Measurements from ENCODE around the gene OCEL1. TPM values are rescaled to one million over a fixed set of nuclear protein-coding genes. Genes with fewer than 3 reads are reported as not detected.
A peak's percentile ranks its signal among the peaks of the same experiment; 100 is the strongest.

OCEL1 gene
- total and polyA plus RNA-seq, 2 of the 13 experiments (the other 11 are each of a cell fraction or from before 2014, with no cell fraction given): 10.6 to 17.2 TPM

- TF ChIP-seq, protein P1, sequence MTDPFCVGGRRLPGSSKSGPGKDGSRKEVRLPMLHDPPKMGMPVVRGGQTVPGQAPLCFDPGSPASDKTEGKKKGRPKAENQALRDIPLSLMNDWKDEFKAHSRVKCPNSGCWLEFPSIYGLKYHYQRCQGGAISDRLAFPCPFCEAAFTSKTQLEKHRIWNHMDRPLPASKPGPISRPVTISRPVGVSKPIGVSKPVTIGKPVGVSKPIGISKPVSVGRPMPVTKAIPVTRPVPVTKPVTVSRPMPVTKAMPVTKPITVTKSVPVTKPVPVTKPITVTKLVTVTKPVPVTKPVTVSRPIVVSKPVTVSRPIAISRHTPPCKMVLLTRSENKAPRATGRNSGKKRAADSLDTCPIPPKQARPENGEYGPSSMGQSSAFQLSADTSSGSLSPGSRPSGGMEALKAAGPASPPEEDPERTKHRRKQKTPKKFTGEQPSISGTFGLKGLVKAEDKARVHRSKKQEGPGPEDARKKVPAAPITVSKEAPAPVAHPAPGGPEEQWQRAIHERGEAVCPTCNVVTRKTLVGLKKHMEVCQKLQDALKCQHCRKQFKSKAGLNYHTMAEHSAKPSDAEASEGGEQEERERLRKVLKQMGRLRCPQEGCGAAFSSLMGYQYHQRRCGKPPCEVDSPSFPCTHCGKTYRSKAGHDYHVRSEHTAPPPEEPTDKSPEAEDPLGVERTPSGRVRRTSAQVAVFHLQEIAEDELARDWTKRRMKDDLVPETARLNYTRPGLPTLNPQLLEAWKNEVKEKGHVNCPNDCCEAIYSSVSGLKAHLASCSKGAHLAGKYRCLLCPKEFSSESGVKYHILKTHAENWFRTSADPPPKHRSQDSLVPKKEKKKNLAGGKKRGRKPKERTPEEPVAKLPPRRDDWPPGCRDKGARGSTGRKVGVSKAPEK (CRISPR knock-in tag; IDR thresholded peaks at IDR 0.05; ENCODE audit: borderline replicate concordance): no peak
- no peak for TF ChIP-seq ZNF740 (CRISPR knock-in tag; IDR thresholded peaks at IDR 0.05)
- TF ChIP-seq EHMT2 (IDR thresholded peaks at IDR 0.05; ENCODE audit: borderline replicate concordance, low read depth, low read length): no peak
- TF ChIP-seq HNRNPL (IDR thresholded peaks at IDR 0.05; ENCODE audit: low read depth, low read length): peak; percentile 75; the same call in 1 of the 2 replicates
- no peak for TF ChIP-seq HCFC1 (IDR thresholded peaks at IDR 0.05; ENCODE audit: low read depth, low read length)
- no peak for TF ChIP-seq CENPX (CRISPR knock-in tag; IDR thresholded peaks at IDR 0.05)
- 0 out of 2 replicates have a peak, but pooled peaks have one; percentile 26 for TF ChIP-seq KMT2B (CRISPR knock-in tag; IDR thresholded peaks at IDR 0.05)
- TF ChIP-seq HNRNPH1 (optimal IDR thresholded peaks at IDR 0.05; ENCODE audit: low read depth, low read length): no peak
- TF ChIP-seq ZEB1 (IDR thresholded peaks at IDR 0.05; ENCODE audit: insufficient replicate concordance, low read depth): no peak
- TF ChIP-seq LRRFIP1 (CRISPR knock-in tag; conservative IDR thresholded peaks at IDR 0.05): no peak
- TF ChIP-seq, protein P2, sequence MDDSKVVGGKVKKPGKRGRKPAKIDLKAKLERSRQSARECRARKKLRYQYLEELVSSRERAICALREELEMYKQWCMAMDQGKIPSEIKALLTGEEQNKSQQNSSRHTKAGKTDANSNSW (CRISPR knock-in tag; IDR thresholded peaks at IDR 0.05; ENCODE audit: borderline replicate concordance): no peak
- TF ChIP-seq ZFP82 (CRISPR knock-in tag; IDR thresholded peaks at IDR 0.05; ENCODE audit: borderline replicate concordance): no peak
- TF ChIP-seq REST (IDR thresholded peaks at IDR 0.05; ENCODE audit: borderline replicate concordance in 1 of 2, low read depth in 1 of 2, low read length in 2 of 2): no peak
- TF ChIP-seq RBM22 (optimal IDR thresholded peaks at IDR 0.05; ENCODE audit: low read length): no peak
- TF ChIP-seq CEBPB (IDR thresholded peaks at IDR 0.05; ENCODE audit: borderline replicate concordance, low read depth, low read length): peak; percentile 40; the same call in 1 of the 2 replicates
- 0 out of 2 replicates have a peak, but pooled peaks have one; percentile 55 for TF ChIP-seq SP5 (CRISPR knock-in tag; IDR thresholded peaks at IDR 0.05; ENCODE audit: borderline replicate concordance, low read depth)
- no peak for TF ChIP-seq ZSCAN20 (CRISPR knock-in tag; IDR thresholded peaks at IDR 0.05; ENCODE audit: borderline replicate concordance)
- TF ChIP-seq, protein P3, sequence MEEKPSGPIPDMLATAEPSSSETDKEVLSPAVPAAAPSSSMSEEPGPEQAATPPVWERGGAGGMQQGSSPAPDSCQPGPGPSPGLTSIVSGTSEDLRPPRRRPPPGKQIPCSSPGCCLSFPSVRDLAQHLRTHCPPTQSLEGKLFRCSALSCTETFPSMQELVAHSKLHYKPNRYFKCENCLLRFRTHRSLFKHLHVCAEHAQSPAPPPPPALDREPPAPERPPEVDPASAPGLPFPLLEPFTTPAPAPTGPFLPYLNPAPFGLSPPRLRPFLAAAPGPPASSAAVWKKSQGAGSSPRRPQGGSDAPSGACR (CRISPR knock-in tag; IDR thresholded peaks at IDR 0.05): no peak
- peak; percentile 67; the same call in 1 of the 2 replicates for TF ChIP-seq KDM1A (CRISPR knock-in tag; IDR thresholded peaks at IDR 0.05)
These were observed 29.2 kb downstream of the OCEL1 start (continued) for GRCh38 chr19:17255150-17255621.

Data from HepG2 (cell line).